Stimulated activated CD8-positive, alpha-beta memory T cell treated with anti-CD3 and anti-CD28 coated beads, Interleukin-2, amount 100 ng/mL, for 1 hour (primary cell): Measurements from ENCODE around the gene FAM131A.

Source experiments
- DNase-seq, 2 donors: peaks; one replicate each; pipeline ENCODE4 v3.0.0-alpha.2; 2020; ENCODE audit warnings: low read depth in 2 of 2

Gene FAM131A

GRCh38 chr3:184395320-184395660, 57.9 kb downstream of the FAM131A start:
- DNase-seq: no peak
